AG04450 (cell line): ENCODE measurements around the gene LRRC4B. TPM values are rescaled to one million over a fixed set of nuclear protein-coding genes. Genes with fewer than 3 reads are reported as not detected.
"Not testable (repeated sequence)": the region's sequence is repeated elsewhere in the genome, so short reads cannot be mapped to it uniquely, and the experiment has no call there.

ENCODE experiments used
- CTCF ChIA-PET: fragments of 300-600, 350-600 bp; formaldehyde crosslinking; extraction: SDS; loops from one replicate; lab custom pipeline; 2022; ENCODE audit warnings: antibody characterized with exemption, inconsistent platforms; lab: Charles Lee
- POLR2A ChIA-PET: fragments of 350-600 bp; formaldehyde crosslinking; extraction: SDS; loops from one replicate; lab custom pipeline; 2021; ENCODE audit warnings: antibody characterized with exemption, inconsistent platforms; lab: Yijun Ruan, JAX
- DNase-seq: peaks from one replicate; pipeline ENCODE4 v3.0.0-alpha.2; 2011; ENCODE audit warnings: low read depth, low spot score
- H3K27ac ChIP-seq: one replicate; pipeline ENCODE4 v1.5.1; 2012; ENCODE audit warnings: low read depth, low read length, control low read depth
- H3K27me3 ChIP-seq: one replicate; pipeline ENCODE4 v1.6.0; 2012; ENCODE audit warnings: low read length; ENCODE audit not compliant: control insufficient read depth, insufficient read depth
- H3K4me3 ChIP-seq: 2 replicates; pipeline ENCODE4 v1.5.1; 2011; ENCODE audit warnings: mild to moderate bottlenecking, low read depth, low read length, control low read depth
- H3K9me3 ChIP-seq: 2 replicates; pipeline ENCODE4 v1.5.1; 2012; ENCODE audit warnings: low read length; ENCODE audit not compliant: control insufficient read depth, insufficient read depth
- polyA plus RNA-seq: library from polyadenylated mRNA; depleted of rRNA; stranded (reverse); fragments of >200 nt; gene quantifications from 2 replicates; pipeline ENCODE4 v1.2.3, GENCODE V29; 2011
- TF ChIP-seq, protein P1 (sequence below): IDR thresholded peaks from 2 replicates; pipeline ENCODE4 v1.5.1; 2011; ENCODE audit warnings: low read depth, low read length, control low read depth, inconsistent platforms

The LRRC4B gene
- polyA plus RNA-seq, 1 experiment = not detected

DNA sequence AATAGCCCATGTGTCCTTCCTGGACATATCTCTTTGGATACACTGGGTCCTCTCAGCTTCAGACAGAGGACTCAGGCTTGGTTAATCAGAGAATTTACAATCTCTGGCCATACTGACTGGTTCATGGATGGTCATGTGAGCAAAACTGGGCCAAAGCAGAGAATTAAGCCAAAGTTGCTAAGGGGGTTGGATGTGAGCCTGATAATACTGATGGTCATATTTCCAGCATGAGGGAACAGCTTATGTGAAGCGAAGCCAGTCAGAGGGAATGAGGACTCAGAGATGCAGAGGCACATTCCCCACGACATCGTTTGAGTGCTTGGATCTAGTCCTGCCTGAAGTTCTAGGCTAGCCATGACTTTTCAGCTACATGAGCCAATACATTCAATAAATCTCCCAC is 22.0 kb upstream of the LRRC4B start:
- Histone ChIP-seq H3K27ac (no peak overlapping the region), H3K27me3 (no peaks in the 10 kb centered on the region), H3K9me3 (no peaks in the 10 kb centered on the region), H3K4me3 (no peak overlapping the region)
- TF ChIP-seq, protein P1, sequence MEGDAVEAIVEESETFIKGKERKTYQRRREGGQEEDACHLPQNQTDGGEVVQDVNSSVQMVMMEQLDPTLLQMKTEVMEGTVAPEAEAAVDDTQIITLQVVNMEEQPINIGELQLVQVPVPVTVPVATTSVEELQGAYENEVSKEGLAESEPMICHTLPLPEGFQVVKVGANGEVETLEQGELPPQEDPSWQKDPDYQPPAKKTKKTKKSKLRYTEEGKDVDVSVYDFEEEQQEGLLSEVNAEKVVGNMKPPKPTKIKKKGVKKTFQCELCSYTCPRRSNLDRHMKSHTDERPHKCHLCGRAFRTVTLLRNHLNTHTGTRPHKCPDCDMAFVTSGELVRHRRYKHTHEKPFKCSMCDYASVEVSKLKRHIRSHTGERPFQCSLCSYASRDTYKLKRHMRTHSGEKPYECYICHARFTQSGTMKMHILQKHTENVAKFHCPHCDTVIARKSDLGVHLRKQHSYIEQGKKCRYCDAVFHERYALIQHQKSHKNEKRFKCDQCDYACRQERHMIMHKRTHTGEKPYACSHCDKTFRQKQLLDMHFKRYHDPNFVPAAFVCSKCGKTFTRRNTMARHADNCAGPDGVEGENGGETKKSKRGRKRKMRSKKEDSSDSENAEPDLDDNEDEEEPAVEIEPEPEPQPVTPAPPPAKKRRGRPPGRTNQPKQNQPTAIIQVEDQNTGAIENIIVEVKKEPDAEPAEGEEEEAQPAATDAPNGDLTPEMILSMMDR = no peak
- CTCF ChIA-PET = no interaction called here
- DNase-seq = no peak
- POLR2A ChIA-PET = no interaction called here

DNA sequence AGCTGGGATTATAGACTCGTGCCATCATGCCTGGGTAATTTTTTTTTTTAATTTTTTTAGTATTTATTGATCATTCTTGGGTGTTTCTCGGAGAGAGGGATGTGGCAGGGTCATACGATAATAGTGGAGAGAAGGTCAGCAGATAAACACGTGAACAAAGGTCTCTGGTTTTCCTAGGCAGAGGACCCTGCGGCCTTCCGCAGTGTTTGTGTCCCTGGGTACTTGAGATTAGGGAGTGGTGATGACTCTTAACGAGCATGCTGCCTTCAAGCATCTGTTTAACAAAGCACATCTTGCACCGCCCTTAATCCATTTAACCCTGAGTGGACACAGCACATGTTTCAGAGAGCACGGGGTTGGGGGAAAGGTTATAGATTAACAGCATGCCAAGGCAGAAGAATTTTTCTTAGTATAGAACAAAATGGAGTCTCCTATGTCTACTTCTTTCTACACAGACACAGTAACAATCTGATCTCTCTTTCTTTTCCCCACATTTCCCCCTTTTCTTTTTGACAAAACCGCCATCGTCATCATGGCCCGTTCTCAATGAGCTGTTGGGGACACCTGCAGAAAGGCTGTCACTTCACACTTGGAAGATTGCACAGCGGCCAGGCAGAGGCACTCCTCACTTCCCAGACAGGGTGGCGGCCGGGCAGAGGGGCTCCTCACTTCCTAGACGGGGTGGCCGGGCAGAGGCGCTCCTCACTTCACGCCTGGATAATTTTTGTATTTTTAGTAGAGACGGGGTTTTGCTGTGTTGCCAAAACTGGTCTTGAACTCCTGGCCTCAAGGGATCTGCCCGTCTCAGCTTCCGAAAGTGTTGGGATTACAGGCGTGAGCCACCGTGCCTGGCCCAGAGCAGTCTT is 13.8 kb upstream of the LRRC4B start:
- DNase-seq, H3K9me3 ChIP-seq, H3K27me3 ChIP-seq, POLR2A ChIA-PET, H3K4me3 ChIP-seq, H3K27ac ChIP-seq: not testable (repeated sequence)
- CTCF ChIA-PET = interaction anchor here (0.7 kb wide), 1 partner anchor 87 kb away, joined by 6 read pairs; no protein-coding TSS in a partner anchor

DNA sequence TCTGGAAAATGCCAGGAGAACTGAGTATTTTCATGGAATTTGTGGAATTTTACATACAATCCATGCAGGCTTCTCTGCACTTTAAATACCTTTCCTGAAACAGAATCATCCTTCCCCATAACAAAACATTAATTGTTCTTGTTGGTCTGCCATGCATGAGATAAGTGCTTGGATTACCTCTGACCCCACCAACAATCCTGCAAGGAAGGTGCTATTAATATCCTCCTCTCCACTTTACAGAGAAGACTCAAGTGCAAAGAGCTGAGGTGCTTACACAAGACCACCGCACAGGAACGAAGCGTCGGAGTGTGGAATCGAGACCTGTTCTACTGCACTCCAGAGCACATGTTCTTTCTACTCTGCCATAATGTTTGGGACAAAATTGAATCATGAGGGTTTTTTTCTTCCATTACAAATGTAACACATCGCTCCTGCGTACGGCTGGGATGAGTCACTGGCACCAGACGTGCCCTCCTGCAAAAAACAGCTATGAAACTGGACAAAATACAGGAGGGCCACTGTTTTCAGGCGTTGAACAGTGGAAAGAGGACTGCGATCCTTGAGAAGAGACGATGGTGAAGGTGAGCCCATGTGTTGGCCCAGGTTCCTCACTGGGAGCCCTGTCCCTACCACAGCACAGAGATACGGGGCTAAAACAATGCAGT is 12.9 kb upstream of the LRRC4B start:
- TF ChIP-seq, protein P1 = no peak
- CTCF ChIA-PET = interaction anchor here (0.7 kb wide), 1 partner anchor 88 kb away, joined by 6 read pairs; no protein-coding TSS in a partner anchor
- POLR2A ChIA-PET = no interaction called here
- Histone ChIP-seq H3K27ac (no peak overlapping the region), H3K9me3 (no peaks in the 10 kb centered on the region), H3K4me3 (no peak overlapping the region), H3K27me3 (no peaks in the 10 kb centered on the region)
- DNase-seq = no peak

DNA sequence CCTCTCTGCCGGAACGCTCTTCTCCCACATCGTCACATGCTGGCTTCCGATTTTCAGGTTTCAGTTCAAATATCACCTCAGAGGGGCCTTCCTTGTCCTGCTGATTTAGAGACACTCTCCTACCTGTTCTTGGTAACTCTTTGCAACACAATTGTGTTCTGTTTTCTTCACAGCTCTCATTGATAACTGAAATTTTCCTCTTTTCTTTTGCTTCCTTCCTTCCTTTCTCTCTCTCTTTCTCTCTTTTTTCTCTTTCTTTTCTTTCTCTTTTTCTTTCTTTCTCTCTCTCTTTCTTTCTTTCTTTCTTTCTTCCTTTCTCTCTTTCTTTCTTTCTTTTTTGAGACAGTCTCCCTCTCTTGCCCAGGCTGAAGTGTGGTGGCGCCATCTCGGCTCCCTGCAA is 12.0 kb upstream of the LRRC4B start:
- TF ChIP-seq, protein P1 = no peak
- no peak for DNase-seq
- Histone ChIP-seq H3K27ac (no peak overlapping the region), H3K4me3 (no peak overlapping the region), H3K27me3 (no peaks in the 10 kb centered on the region), H3K9me3 (no peaks in the 10 kb centered on the region)
- CTCF ChIA-PET = no interaction called here
- POLR2A ChIA-PET = no interaction called here

DNA sequence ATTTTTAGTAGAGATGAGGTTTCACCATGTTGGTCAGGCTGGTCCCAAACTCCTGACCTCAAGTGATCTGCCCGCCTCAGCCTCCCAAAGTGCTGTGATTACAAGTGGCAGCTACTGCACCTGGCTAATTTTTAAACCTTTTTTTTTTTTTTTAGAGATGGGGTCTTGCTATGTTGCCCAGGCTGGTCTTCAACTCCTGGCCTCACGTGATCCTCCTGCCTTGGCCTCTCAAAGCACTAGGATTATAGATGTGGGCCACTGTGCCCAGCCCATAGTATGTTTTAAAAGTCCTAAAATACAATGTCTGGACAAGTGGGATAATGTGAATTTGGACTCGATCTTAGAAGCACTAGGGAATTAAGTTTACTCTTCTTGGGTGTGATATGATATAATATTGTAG is 8.5 kb upstream of the LRRC4B start:
- H3K4me3 ChIP-seq, H3K9me3 ChIP-seq, DNase-seq, H3K27me3 ChIP-seq, H3K27ac ChIP-seq, CTCF ChIA-PET: not testable (repeated sequence)
- POLR2A ChIA-PET = interaction anchor here (0.7 kb wide), 1 partner anchor 208 kb away, joined by 5 read pairs; no protein-coding TSS in a partner anchor
